SH-SY5Y (cell line): ENCODE data around the gene CDC42EP3.

ENCODE experiments used
- GATA2 ChIP-seq: IDR thresholded peaks from 2 replicates; pipeline ENCODE4 v1.6.1; 2011; ENCODE audit warnings: mild to moderate bottlenecking, low read depth, low read length
- GATA3 ChIP-seq: IDR thresholded peaks from 2 replicates; pipeline ENCODE4 v1.6.1; 2011; ENCODE audit warnings: low read depth, mild to moderate bottlenecking, low read length, moderate library complexity

The CDC42EP3 gene

GRCh38 chr2:37615804-37616676 lies 55.4 kb downstream of the CDC42EP3 start:
- TF ChIP-seq GATA2 (no peak), GATA3 (no peak)

DNA sequence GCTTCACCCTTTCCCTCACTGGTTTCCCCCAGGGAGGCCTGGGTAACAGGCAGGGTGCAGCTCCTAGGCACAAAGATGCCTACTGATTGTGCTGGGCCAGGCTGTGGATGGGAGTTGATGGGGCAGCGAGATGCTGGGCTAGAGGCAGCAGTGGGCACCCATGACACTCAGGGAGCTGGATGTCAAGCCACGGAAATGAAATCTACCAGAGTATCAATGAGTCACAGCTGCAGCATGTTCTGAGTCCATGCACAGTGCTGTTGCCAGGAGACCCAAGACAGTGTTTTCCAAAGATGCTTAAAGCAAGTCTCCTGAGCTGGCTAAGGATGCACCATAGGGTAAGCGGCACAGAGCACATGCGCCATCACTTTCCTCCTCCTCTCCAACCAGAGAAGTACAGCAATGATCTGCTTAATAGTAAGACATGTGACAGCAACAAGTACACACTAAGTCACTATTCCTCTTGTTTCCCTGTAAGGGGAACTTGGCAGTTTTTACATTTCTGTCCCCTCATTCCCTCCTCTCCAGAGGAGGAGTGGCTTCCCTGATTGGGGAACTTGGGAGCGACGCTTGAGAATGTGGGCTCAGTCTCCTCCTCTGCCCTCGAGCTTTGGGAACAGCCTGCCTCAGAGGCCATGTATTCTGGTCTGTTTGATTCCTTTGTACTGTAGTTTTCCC lies 57.2 kb downstream of the CDC42EP3 start:
- TF ChIP-seq GATA2, result no peak
- TF ChIP-seq GATA3, result no peak

DNA sequence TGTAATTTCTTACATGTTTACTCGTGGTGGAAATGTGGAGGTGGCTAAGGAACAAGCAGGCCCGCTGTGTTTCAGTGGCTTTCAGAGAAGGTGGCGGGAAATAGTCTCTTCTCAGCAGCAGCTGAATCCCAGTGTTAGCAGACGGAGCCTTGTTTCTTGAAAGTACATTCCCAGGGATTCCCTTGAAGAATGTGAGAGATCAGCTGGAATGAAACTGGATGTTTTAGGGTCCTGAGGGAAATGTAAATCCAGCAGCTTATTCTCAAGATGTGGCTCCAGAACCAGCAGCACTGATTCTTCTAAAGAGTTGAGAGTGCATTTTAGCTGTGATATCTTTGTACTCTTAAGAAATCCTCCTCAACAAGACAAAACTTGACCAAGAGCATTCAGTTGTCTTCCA lies 59.1 kb downstream of the CDC42EP3 start:
- TF ChIP-seq GATA2 (no peak), GATA3 (no peak)

DNA sequence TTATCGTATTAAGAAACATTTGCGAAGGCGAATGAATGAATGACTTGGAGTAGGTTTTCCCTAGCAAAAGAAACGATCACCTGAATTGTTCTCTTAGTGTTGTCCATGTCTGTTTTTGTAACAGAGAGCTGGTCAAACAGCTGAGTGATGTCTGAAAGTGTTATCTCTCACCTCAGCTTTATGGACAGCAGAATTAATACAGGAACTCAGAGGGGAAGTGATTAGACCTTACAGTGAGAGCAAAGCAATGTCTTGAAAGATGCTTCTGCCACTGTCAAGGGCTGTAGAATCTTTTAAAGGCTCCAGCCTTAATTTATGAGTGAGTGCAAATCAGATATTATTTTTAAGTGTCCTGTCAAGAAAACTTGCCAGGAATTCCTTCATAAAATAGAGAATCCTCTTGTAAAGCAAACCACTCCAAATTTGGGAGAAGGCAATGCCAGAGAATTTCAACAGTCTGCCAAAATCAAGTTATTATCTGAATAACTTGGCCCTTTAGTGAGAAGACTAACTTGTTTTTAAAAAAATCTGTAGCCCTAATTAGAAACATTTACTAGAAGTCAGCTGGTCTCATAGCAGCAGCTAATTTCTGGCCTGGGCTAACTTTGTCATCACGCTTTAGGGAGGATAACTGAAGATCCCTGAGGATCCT lies 60.7 kb downstream of the CDC42EP3 start:
- no peak for TF ChIP-seq GATA2
- no peak for TF ChIP-seq GATA3

GRCh38 chr2:37609782-37610181 lies 61.7 kb downstream of the CDC42EP3 start:
- TF ChIP-seq GATA2 (no peak), GATA3 (no peak)

- TF ChIP-seq GATA3, result no peak
- TF ChIP-seq GATA2, result no peak
Measured at GRCh38 chr2:37604716-37605115, 66.7 kb downstream of the CDC42EP3 start.

GRCh38 chr2:37602702-37603101 lies 68.7 kb downstream of the CDC42EP3 start:
- TF ChIP-seq GATA2, result no peak
- no peak for TF ChIP-seq GATA3

DNA sequence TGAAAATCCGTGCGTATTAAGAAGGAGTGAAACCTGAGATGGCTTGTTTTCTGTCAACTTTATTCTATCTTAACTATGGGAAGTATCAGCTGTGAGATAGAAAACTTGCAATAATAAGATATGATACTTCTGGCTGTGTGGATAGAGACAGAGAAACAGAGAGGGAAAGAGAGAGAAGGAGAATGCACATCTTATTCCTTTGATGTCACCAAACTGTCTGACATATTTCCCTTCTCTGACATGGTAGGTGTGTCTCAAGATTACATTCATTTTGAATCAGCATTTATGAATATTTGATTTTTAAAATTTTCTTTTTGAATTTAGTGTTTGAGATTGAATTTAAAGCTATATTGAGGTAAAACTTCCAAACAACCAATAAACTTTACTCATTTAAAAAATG lies 69.4 kb downstream of the CDC42EP3 start:
- TF ChIP-seq GATA3 (no peak), GATA2 (no peak)

DNA sequence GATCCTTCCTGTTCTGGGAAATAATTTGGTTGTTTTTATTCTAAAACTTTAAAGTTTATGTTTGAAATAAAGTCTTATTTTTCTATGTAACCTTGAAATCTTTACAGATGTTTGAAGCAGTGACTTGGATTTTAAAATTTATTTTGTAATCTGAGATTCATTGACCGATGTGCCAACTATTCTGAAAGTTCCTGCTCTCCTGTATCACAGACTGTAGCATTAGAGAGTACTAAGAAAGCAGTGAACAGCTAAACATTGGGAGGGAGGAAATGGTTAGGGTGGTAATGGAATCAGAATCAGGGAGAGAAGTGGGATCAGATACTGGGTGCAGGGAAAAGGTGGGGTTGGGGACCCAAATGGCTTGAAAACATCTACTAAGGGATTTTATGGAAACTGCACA lies 69.9 kb downstream of the CDC42EP3 start:
- TF ChIP-seq GATA3, result no peak
- no peak for TF ChIP-seq GATA2

DNA sequence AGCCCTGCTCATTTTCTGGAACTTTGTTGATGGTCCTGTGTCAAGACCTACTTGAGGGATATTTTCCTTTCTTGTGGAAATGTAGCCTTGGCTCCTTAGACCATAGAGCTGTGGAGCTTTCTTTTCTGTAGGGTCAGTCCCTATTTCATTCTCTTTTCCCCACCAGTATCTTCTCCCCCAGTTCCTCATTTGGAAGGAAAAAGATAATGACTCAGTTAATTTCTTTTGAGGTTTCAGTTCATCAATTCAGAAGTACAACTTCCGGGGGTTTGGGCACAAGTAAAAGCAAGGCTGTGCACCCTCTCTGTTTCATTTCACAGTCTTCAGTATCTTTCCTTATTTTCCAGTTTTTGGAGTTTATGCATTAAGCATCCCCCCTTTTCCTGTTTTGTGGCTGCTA lies 70.7 kb downstream of the CDC42EP3 start:
- TF ChIP-seq GATA2, result no peak
- no peak for TF ChIP-seq GATA3

GRCh38 chr2:37599688-37600525 lies 71.5 kb downstream of the CDC42EP3 start:
- TF ChIP-seq GATA2, result no peak
- TF ChIP-seq GATA3, result no peak

GRCh38 chr2:37593694-37594093 lies 77.7 kb downstream of the CDC42EP3 start:
- TF ChIP-seq GATA3 (no peak), GATA2 (no peak)

GRCh38 chr2:37593024-37593423 lies 78.4 kb downstream of the CDC42EP3 start:
- TF ChIP-seq GATA2, result no peak
- no peak for TF ChIP-seq GATA3
